HepG2 (cell line): ENCODE measurements around the gene CFL1. TPM values are rescaled to one million over a fixed set of nuclear protein-coding genes. Genes with fewer than 3 reads are reported as not detected.

ENCODE experiments used
- ATF7-NPFF ChIP-seq: sonication (generic); formaldehyde crosslinking; IDR thresholded peaks from 2 replicates; pipeline ENCODE4 v1.8.1; 2023; ENCODE audit warnings: mild to moderate bottlenecking, low read depth, missing genetic modification reagents, moderate library complexity
- E2F2 ChIP-seq: sonication (generic); formaldehyde crosslinking; IDR thresholded peaks from 2 replicates; pipeline ENCODE4 v1.4.0; 2020; ENCODE audit warnings: missing genetic modification reagents, borderline replicate concordance
- IKZF1 ChIP-seq: fragments of 450-650 bp; IDR thresholded peaks from 2 replicates; pipeline ENCODE4 v1.7.1; 2016
- MAFF ChIP-seq: IDR thresholded peaks from 2 replicates; pipeline ENCODE4 v1.6.1; 2011; ENCODE audit warnings: low read depth, low read length, improper control_type of control experiment
- MBNL3 ChIP-seq: fragments of 250-450 bp; sonication (Bioruptor Pico); conservative IDR thresholded peaks from 2 replicates; pipeline ENCODE4 v1.8.0; 2022; ENCODE audit warnings: mild to moderate bottlenecking, inconsistent platforms
- MTERF4 ChIP-seq: sonication (generic); formaldehyde crosslinking; IDR thresholded peaks from 2 replicates; pipeline ENCODE4 v1.8.0; 2023; ENCODE audit warnings: mild to moderate bottlenecking, missing genetic modification reagents
- NFE2L1 ChIP-seq: sonication (generic); formaldehyde crosslinking; IDR thresholded peaks from 2 replicates; pipeline ENCODE4 v1.4.0; 2020; ENCODE audit warnings: missing genetic modification reagents, mild to moderate bottlenecking, borderline replicate concordance
- SNAPC5 ChIP-seq: sonication (generic); formaldehyde crosslinking; IDR thresholded peaks from 2 replicates; pipeline ENCODE4 v1.8.1; 2023; ENCODE audit warnings: mild to moderate bottlenecking, missing genetic modification reagents, borderline replicate concordance
- STAT6 ChIP-seq: sonication (generic); formaldehyde crosslinking; IDR thresholded peaks from 2 replicates; pipeline ENCODE4 v1.4.0; 2020; ENCODE audit warnings: missing genetic modification reagents, mild to moderate bottlenecking, borderline replicate concordance
- ZNF101 ChIP-seq: sonication (generic); formaldehyde crosslinking; IDR thresholded peaks from 2 replicates; pipeline ENCODE4 v1.4.0; 2020; ENCODE audit warnings: mild to moderate bottlenecking, low read depth, missing genetic modification reagents, borderline replicate concordance
- ZNF362 ChIP-seq: sonication (generic); formaldehyde crosslinking; IDR thresholded peaks from 2 replicates; pipeline ENCODE4 v1.4.0; 2020; ENCODE audit warnings: missing genetic modification reagents, mild to moderate bottlenecking, borderline replicate concordance
- ZNF496 ChIP-seq: sonication (generic); formaldehyde crosslinking; IDR thresholded peaks from 2 replicates; pipeline ENCODE4 v1.8.1; 2023; ENCODE audit warnings: mild to moderate bottlenecking, moderate library complexity, missing genetic modification reagents; ENCODE audit not compliant: insufficient replicate concordance
- ZNF512B ChIP-seq: sonication (generic); formaldehyde crosslinking; IDR thresholded peaks from 2 replicates; pipeline ENCODE4 v1.5.1; 2020; ENCODE audit warnings: missing genetic modification reagents, mild to moderate bottlenecking, borderline replicate concordance
- ZNF788 ChIP-seq: sonication (generic); formaldehyde crosslinking; IDR thresholded peaks from 2 replicates; pipeline ENCODE4 v1.5.0; 2020; ENCODE audit warnings: mild to moderate bottlenecking, missing genetic modification reagents, borderline replicate concordance
- ZNF850 ChIP-seq: sonication (generic); formaldehyde crosslinking; conservative IDR thresholded peaks from 2 replicates; pipeline ENCODE4 v1.9.0; 2021; ENCODE audit warnings: mild to moderate bottlenecking, missing genetic modification reagents
- polyA plus RNA-seq, 8 experiments: library from polyadenylated mRNA; depleted of rRNA in 3 of 8; stranded (reverse) in 7 of 8; unstranded in 1 of 8; fragments of >200 nt; fragmentation: Illumina TruSeq in 4 of 8; extraction: Trizol in 4 of 8; gene quantifications; 2 replicates each; pipeline versions ENCODE4 v1.2.1 to v1.2.3, GENCODE V29; 2011 to 2016; ENCODE audit warnings: low read depth in 4 of 8, missing spikeins in 1 of 8, mixed read lengths in 1 of 8; ENCODE audit not compliant: insufficient read depth in 1 of 8
- total RNA-seq, 5 experiments: library from RNA; depleted of rRNA; stranded (reverse); fragments of >200 nt; fragmentation: Illumina TruSeq; extraction: Trizol; gene quantifications; 2 replicates each; pipeline ENCODE4 v1.2.3, GENCODE V29; 2016; ENCODE audit warnings: low read depth in 1 of 5

Gene CFL1
- total and polyA plus RNA-seq, 2 of the 13 experiments (the other 11 are each of a cell fraction or from before 2014, with no cell fraction given) = 379 to 383 TPM

- TF ChIP-seq ZNF850 (CRISPR knock-in tag) = no peak; the same call in 1 of the 2 replicates
- TF ChIP-seq ZNF512B (CRISPR knock-in tag) = no peak
- TF ChIP-seq ZNF788 (CRISPR knock-in tag) = no peak
- TF ChIP-seq ZNF496 (CRISPR knock-in tag) = no peak
- no peak for TF ChIP-seq ZNF362 (CRISPR knock-in tag)
- no peak for TF ChIP-seq ZNF101 (CRISPR knock-in tag)
- TF ChIP-seq ATF7-NPFF (CRISPR knock-in tag) = peak; percentile 83
- TF ChIP-seq NFE2L1 = no peak
- TF ChIP-seq E2F2 (CRISPR knock-in tag) = no peak
- no peak for TF ChIP-seq IKZF1
- TF ChIP-seq MTERF4 (CRISPR knock-in tag) = peak; percentile 17; the same call in 1 of the 2 replicates
- no peak for TF ChIP-seq MAFF
- no peak for TF ChIP-seq MBNL3 (CRISPR knock-in tag)
- 0 out of 2 replicates have a peak, but pooled peaks have one; percentile 77 for TF ChIP-seq STAT6
- 0 out of 2 replicates have a peak, but pooled peaks have one; percentile 14 for TF ChIP-seq SNAPC5 (CRISPR knock-in tag)
These were observed 30.3 kb upstream of the CFL1 start, which contains the start of gene FIBP (continued) for GRCh38 chr11:65888163-65888814.
